D721Med (cell line): Measurements from ENCODE around the gene PLXNA4.

Experiments
- DNase-seq: peaks from one replicate; pipeline ENCODE4 v3.0.0; 2011; ENCODE audit warnings: low spot score; ENCODE audit not compliant: insufficient read length
- FAIRE-seq: peaks from 2 replicates; lab custom pipeline; 2011; peaks lifted over from hg19 to GRCh38; lab: Jason Lieb, UNC
- CTCF ChIP-seq: IDR thresholded peaks from 2 replicates; pipeline ENCODE4 v1.5.1; 2012; ENCODE audit warnings: mild to moderate bottlenecking, control low read depth; ENCODE audit not compliant: insufficient read depth; ENCODE audit errors: missing control alignments

Gene PLXNA4

GRCh38 chr7:132388688-132389087 is 187.6 kb downstream of the PLXNA4 start:
- DNase-seq: no peak
- no peak for FAIRE-seq
- TF ChIP-seq CTCF: no peak

- DNase-seq (no peak), FAIRE-seq (no peak)
- no peak for TF ChIP-seq CTCF
Measured at GRCh38 chr7:132387596-132387995, 188.7 kb downstream of the PLXNA4 start.

- FAIRE-seq (no peak), DNase-seq (no peak)
- TF ChIP-seq CTCF: no peak
Measured at GRCh38 chr7:132386201-132386681, 190.0 kb downstream of the PLXNA4 start.

- FAIRE-seq (no peak), DNase-seq (no peak)
- no peak for TF ChIP-seq CTCF
Measured at GRCh38 chr7:132383962-132384361, 192.3 kb downstream of the PLXNA4 start.

- no peak for DNase-seq
- FAIRE-seq: no peak
- no peak for TF ChIP-seq CTCF
Measured at GRCh38 chr7:132381742-132382472, 194.4 kb downstream of the PLXNA4 start.

GRCh38 chr7:132380059-132380458 is 196.2 kb downstream of the PLXNA4 start:
- TF ChIP-seq CTCF: no peak
- DNase-seq (no peak), FAIRE-seq (no peak)

GRCh38 chr7:132379292-132379691 is 197.0 kb downstream of the PLXNA4 start:
- no peak for TF ChIP-seq CTCF
- FAIRE-seq (no peak), DNase-seq (no peak)
